NCI-H1694 treated with DMSO at 0.1 percent for 48 hours (cell line): ENCODE results near the gene RAB21.
"Not testable (repeated sequence)": the region's sequence is repeated elsewhere in the genome, so short reads cannot be mapped to it uniquely, and the experiment has no call there.

ENCODE experiments used
- DNase-seq: peaks from one replicate; lab custom pipeline; 2025; lab: John Stamatoyannopoulos, UW

RAB21 gene

DNA sequence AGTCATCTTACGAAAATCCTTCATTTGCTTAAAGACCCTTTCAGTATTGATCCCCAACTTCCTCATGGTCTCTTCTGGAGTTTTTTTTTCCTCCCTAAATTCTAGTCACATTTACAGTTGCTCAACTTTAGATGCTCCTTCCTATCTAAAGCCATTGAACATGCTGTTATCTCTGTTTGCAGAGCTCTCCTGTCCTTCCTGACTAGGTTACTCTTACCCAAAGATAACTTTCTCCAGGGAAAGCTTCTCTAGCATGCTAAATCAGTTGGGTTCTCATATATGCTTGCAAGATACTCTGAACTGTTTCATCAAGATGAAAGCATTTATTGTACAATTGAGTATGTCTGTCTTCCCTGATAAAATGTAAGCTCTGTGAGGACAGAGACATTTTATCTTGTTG, 1.8 kb upstream of the RAB21 start:
- no peak for DNase-seq

- DNase-seq, result no peak
Observed at GRCh38 chr12:71755146-71755892, 656 bp downstream of the RAB21 start.

DNA sequence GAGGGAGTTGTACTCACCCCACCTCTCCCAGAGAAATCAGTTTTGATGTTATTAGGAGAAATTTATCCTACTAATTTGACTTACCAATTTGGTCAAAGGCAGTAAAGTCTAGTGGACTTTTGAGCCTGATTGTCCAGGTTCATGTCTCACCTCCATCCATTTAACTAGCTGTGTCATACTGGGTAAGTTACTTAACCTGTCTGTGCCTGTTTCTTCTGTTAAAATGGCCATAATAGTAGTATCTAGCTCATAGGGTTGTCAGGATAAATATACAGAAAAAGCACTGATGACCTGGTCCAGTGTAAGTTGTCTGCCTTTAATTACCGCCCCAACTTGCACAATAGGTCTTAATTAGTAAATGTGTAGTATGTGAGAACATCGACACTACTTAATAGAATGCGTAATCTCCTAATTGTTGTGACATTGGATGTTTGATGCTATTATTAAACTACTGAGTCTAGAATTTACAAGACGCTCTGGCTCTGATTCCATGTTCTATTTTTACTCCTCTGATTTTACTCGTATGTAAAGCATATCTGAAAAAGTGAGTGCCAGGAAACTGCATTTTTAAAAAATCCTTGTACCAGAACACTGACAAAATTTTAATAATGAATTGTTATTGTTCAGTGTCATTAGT, 1.5 kb downstream of the RAB21 start:
- no peak for DNase-seq

- DNase-seq, result no peak
Observed at GRCh38 chr12:71759941-71760340, 5.3 kb downstream of the RAB21 start.

- no peak for DNase-seq
Observed at GRCh38 chr12:71760471-71760870, 5.8 kb downstream of the RAB21 start.

DNA sequence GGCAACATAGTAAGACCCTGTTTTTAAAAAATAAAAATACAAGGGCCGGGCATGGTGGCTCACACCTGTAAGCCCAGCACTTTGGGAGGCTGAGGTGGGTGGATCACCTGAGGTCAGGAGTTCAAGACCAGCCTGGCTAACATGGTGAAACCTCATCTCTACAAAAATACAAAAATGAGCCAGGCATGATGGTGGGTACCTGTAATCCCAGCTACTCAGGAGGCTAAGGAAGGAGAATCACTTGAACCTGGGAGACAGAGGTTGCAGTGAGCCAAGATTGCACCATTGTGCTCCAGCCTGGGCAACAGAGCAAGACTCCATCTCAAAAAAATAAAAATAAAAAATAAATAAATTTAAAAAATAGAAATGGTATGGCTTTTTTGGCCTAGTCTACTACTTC, 6.7 kb downstream of the RAB21 start:
- DNase-seq, result not testable (repeated sequence)

DNA sequence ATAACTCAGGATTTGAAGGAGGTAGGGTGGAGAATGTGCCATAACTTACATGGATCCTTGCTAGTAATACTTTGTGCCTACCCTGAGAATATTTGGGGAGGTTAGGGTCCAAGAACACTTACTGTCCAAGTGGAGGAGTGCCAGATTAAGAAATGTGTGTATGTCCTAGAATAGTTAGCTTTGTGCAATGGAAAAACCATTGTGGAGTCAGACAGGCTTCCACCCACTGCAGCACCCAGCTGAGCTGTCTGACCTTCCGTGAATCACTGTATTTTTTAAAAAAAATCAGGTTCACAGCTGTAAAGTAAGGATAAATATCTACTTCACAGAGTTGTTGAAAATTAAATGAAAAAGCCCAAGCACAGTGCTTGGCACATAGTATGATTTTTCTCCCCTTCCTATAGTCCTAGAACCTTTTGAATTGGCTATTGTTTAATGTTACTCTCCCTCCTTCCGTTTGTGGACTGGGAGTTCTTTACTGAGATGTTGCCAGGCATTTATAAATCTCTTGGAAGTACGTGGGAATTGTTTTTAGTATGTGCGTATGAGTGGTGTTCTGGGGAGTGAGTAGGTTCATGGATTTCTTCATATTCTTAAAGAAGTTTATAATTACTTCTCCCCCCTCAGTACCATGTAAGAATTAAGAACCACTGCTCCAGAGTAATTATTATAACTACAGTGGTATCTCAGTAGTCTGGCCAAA, 9.2 kb downstream of the RAB21 start:
- DNase-seq, result no peak

DNA sequence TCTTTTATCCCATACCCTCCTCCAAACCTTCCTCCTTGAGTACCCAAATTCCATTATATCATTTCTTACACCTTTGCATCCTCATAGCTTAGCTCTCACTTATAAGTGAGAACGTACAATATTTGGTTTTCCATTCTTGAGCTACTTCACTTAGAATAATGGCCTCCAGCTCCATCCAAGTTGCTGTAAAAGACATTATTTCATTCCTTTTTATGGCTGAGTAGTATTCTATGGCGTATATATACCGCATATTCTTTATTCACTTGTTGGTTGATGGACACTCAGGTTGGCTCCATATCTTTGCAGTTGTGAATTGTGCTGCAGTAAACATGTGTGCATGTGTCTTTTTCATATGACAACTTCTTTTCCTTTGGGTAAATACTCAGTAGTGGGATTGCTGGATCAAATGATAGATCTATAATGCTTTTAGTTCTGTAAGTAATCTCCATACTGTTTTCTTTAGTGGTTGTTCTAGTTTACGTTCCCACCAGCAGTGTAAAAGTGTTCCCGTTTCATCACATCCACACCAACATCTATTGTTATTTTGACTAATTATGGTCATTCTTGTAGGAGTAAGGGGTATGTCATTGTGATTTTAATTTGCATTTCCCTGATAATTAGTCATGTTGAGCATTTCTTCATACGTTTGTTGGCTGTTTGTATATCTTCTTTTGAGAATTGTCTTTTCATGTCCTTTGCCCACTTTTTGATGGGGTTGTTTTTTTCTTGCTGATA, 10.1 kb downstream of the RAB21 start:
- no peak for DNase-seq

GRCh38 chr12:71766202-71766601, 11.5 kb downstream of the RAB21 start:
- DNase-seq, result no peak

- no peak for DNase-seq
Observed at GRCh38 chr12:71767183-71767582, 12.5 kb downstream of the RAB21 start.

DNA sequence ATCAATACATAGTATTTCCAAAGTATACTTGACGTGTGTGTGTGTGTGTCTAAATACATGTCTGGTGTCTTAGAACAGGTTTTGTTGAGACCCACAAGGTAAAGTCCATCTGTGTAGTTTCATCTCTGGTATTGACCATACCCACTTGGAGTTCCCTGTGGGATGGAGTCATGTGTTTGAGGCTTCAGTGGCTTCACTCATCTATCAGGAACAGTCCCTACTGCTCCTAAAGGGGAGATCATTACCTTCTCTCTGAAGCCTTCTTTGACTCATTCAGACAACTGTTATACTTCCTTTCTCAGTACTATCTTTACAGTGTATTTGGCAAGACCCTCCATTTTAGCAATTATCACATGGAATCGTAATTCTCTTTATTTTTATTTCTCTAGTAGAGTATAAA, 14.2 kb downstream of the RAB21 start:
- DNase-seq, result no peak

DNA sequence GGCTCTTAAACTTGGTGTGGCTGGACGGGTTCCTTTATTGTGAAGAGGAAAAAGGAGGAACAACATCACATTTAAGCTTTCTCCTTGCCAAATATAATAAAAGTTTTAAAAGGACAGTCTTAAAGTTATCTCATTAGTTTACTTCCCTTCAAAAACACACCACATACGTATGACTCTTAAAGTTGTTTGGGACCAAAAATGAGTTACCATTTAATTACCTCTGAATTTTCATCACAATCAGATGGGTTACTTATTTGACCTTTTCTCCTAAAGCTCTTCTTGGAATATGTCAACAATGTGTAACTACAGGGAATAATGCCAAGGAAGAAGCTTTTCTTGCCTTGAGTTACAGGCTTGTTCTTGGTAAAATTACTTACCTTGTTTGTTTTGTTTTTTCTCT, 16.4 kb downstream of the RAB21 start:
- DNase-seq, result no peak

DNA sequence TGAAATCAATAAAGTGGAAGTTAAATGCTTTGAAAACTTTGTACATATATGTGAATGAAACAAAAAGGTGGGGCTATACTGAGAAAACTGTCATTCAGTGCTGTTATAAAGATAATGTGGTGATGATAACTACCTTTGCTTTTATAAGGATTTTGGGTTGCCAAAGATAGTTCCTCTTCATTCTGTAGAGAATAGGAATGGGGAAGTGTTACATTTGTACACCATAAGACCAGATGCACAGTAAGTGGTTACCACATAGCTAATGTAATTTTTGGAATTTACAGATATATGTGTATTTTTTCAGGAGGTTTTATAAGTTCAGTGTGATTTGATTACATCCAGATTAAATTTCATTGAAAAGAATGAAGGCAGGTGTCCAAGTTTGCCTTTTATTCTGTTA, 18.1 kb downstream of the RAB21 start:
- no peak for DNase-seq

DNA sequence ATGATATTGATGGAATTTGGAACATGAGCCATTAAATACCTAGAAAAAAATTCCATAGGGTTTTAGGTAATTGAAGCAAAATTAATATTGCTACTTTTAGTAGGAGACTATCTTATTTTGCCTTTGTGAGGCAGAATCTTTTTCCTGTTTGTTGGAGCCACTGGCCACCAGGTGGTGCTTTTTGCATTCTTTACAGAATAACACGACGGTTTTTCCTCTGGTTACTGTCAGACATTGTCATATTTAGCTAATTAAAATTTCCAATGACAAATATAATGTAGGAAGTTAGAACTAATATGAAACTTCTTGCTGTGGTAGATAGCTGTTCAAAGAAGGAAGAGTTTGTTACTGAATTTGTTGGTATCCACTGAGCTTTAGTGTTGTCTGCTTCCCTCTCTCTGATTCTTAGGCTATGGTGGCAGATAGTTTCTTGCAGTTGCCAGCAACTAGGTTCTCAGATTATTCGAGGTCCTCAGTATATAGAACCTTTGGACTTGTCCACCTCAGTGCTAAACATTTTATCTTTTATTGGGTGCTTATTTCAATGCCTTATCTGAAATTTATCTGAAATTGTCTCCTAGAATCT, 25.7 kb downstream of the RAB21 start:
- DNase-seq, result peak; percentile 10

DNA sequence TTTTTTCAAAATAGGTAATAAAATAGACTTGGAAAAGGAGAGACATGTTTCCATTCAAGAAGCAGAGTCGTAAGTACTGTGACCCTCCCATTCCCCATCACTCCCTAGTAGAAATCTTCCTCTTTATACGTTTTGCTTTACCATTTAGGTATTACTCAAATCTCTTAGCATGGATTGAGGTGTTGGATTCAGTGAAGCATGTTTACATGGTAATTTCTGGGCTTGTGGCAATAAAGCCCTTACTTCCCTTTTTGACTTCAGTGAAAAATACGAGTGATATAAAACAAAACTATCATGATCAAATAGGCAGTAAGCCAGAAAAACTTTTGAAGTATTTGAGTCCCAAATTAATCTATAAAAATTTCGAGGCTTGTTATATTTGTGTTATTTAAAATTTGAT, 27.4 kb downstream of the RAB21 start:
- DNase-seq, result no peak

DNA sequence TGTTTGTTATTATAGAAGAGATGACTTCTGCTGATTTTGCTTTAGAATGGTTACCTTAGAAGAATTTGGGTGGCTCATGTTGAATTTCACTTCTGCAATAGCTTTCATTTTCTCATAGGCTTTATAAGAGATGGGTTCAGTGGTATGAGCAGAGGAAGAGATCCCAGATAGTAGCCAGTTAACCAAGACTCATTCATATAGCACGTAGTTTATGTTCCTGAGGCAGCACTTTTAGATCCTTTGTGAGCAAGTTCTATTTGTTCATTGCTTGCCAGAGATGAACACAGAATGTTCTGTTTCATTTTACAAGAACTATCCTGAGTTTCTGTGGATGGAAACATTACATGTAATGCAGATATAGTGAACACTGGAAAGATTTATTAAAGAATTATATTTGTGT, 32.2 kb downstream of the RAB21 start:
- no peak for DNase-seq

- DNase-seq, result no peak
Observed at GRCh38 chr12:71787580-71787979, 32.9 kb downstream of the RAB21 start.

DNA sequence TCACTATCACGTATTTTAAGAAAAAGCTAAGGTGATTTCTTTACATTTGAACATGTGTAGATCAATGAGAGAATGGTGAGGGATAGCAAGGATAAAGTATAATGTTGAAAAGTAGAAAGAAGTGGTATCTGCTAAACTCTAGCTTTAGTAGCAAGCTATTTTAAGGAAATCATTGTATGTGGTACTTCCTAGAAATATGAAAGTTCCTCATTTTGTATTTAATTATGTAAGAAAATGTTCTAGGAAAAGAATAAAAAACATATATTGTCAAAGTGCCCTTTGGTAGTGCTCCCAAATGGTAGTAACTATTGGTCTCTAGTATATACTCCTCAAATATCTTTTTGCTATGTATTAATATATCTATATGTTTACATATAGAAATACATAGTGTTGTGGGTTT, 35.7 kb downstream of the RAB21 start:
- no peak for DNase-seq

GRCh38 chr12:71791473-71792150, 36.9 kb downstream of the RAB21 start:
- DNase-seq, result no peak

- DNase-seq, result no peak
Observed at GRCh38 chr12:71792599-71792998, 37.9 kb downstream of the RAB21 start.

- no peak for DNase-seq
Observed at GRCh38 chr12:71795901-71796300, 41.2 kb downstream of the RAB21 start.

DNA sequence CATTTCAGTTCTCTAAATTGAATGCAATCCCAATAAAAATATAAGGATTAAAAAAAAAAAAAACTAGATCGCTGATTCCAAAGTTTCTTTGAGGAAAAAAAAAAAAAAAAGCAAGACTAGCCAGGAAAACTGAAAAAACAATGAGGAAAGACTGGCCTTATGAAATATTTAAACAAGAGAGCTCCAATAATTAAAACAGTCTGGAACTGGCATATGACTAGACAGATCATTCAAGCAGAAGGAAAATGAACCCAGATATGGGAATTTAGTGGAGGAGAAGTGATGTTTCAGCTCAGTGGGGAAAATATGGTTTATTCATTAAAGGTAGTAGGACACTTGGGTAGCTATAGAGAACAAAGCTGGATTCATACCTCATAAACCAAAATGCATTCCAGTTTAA, 42.9 kb downstream of the RAB21 start:
- DNase-seq, result no peak
